ENCODE measurements around the gene CPNE9. TPM values are rescaled to one million over a fixed set of nuclear protein-coding genes. Genes with fewer than 3 reads are reported as not detected.
A peak's percentile ranks its signal among the peaks of the same experiment; 100 is the strongest.

The CPNE9 gene
- total and polyA plus RNA-seq, 2 experiments from 2014 or later, result not detected

- TF ChIP-seq EZH2phosphoT487 (IDR thresholded peaks at IDR 0.05; ENCODE audit: low read depth, severe bottlenecking, unreplicated experiment) (no peak), EZH2 (IDR thresholded peaks at IDR 0.05; ENCODE audit: borderline replicate concordance) (no peak)
- TF ChIP-seq, protein P1, sequence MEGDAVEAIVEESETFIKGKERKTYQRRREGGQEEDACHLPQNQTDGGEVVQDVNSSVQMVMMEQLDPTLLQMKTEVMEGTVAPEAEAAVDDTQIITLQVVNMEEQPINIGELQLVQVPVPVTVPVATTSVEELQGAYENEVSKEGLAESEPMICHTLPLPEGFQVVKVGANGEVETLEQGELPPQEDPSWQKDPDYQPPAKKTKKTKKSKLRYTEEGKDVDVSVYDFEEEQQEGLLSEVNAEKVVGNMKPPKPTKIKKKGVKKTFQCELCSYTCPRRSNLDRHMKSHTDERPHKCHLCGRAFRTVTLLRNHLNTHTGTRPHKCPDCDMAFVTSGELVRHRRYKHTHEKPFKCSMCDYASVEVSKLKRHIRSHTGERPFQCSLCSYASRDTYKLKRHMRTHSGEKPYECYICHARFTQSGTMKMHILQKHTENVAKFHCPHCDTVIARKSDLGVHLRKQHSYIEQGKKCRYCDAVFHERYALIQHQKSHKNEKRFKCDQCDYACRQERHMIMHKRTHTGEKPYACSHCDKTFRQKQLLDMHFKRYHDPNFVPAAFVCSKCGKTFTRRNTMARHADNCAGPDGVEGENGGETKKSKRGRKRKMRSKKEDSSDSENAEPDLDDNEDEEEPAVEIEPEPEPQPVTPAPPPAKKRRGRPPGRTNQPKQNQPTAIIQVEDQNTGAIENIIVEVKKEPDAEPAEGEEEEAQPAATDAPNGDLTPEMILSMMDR (IDR thresholded peaks at IDR 0.05; ENCODE audit: poor library complexity), result no peak
Measured at GRCh38 chr3:9727743-9728142, 24.1 kb downstream of the CPNE9 start.

GRCh38 chr3:9729419-9729818 lies 25.8 kb downstream of the CPNE9 start:
- Histone ChIP-seq H3K4me2 (no peak overlapping the region), H3K27ac (no peak overlapping the region), H3K9me2 (replicated peaks; ENCODE audit: insufficient read depth) (no peaks in the 10 kb centered on the region), H3K27me3 (no peaks in the 10 kb centered on the region), H3K36me3 (replicated peaks; ENCODE audit: insufficient read depth, low read depth) (no peaks in the 10 kb centered on the region), H3K4me1 (ENCODE audit: insufficient read depth) (peaks cover 12% of the 10 kb centered on the region), H3K9me3 (ENCODE audit: low read depth) (no peaks in the 10 kb centered on the region), H3K4me3 (no peak overlapping the region), H4K20me1 (ENCODE audit: insufficient read depth, poor library complexity, severe bottlenecking) (peaks cover 15% of the 10 kb centered on the region), H3K79me2 (peaks cover 27% of the 10 kb centered on the region), H2AFZ (no peak overlapping the region)
- WGBS (ENCODE audit: low lambda C conversion rate, missing lambda C conversion rate), result 90% methylated on average over 10 of the region's 10 CpGs
- TF ChIP-seq, protein P1 (IDR thresholded peaks at IDR 0.05; ENCODE audit: poor library complexity), result no peak
- TF ChIP-seq EZH2phosphoT487 (IDR thresholded peaks at IDR 0.05; ENCODE audit: low read depth, severe bottlenecking, unreplicated experiment) (no peak), EZH2 (IDR thresholded peaks at IDR 0.05; ENCODE audit: borderline replicate concordance) (no peak)
- DNase-seq (ENCODE audit: low spot score), result no peak

More at GRCh38 chr3:9727743-9728142, 24.1 kb downstream of the CPNE9 start:
- Histone ChIP-seq H2AFZ (no peak overlapping the region), H3K27me3 (no peaks in the 10 kb centered on the region), H3K9me3 (ENCODE audit: low read depth) (no peaks in the 10 kb centered on the region), H3K4me2 (no peak overlapping the region), H3K36me3 (replicated peaks; ENCODE audit: insufficient read depth, low read depth) (no peaks in the 10 kb centered on the region), H3K4me3 (no peak overlapping the region), H3K27ac (no peak overlapping the region), H3K4me1 (ENCODE audit: insufficient read depth) (peaks cover 4% of the 10 kb centered on the region), H3K9me2 (replicated peaks; ENCODE audit: insufficient read depth) (no peaks in the 10 kb centered on the region), H3K79me2 (peaks cover 11% of the 10 kb centered on the region), H4K20me1 (ENCODE audit: insufficient read depth, poor library complexity, severe bottlenecking) (peaks cover 6% of the 10 kb centered on the region)
- 86% methylated on average over 2 of the region's 2 CpGs for WGBS (ENCODE audit: low lambda C conversion rate, missing lambda C conversion rate)
- DNase-seq (ENCODE audit: low spot score), result no peak

DNA sequence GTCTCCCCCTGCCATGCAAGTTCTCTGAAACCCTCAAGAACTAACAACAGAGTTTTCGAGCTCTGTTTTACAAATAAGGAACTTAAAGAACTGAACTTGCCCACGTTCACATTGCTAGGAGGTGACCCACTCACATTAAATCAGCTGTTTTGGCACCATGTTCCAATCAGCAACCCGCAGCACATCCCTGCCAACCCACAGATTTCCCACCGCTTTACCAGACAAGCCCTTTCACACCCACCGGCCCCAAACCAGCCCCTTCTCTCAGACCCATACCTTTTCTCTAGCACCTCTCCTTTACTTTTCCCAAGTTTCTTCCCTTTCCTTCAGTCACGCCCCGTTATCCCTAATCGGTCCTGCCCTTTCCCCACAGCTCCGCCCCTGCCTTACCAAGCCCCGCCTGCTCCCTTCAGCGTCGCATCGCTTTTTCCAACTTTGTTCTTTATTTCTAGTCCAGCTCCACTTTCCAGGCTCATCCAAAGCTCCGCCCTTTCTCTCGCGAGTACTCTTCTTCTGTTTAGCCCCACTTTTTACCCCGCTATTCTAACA lies 27.1 kb downstream of the CPNE9 start:
- H3K27ac ChIP-seq, result peak overlapping the region; percentile 64
- peak overlapping the region; percentile 55 for H2AFZ ChIP-seq
- H3K4me1 ChIP-seq (ENCODE audit: insufficient read depth), result peaks cover 12% of the 10 kb centered on the region
- H3K4me3 ChIP-seq, result peak overlapping the region; percentile 25
- no peaks in the 10 kb centered on the region for H3K9me2 ChIP-seq (replicated peaks; ENCODE audit: insufficient read depth)
- H3K79me2 ChIP-seq, result peaks cover 35% of the 10 kb centered on the region
- H3K9me3 ChIP-seq (ENCODE audit: low read depth), result no peaks in the 10 kb centered on the region
- no peaks in the 10 kb centered on the region for H3K36me3 ChIP-seq (replicated peaks; ENCODE audit: insufficient read depth, low read depth)
- WGBS (ENCODE audit: low lambda C conversion rate, missing lambda C conversion rate), result 3% methylated on average over 10 of the region's 17 CpGs
- peaks cover 15% of the 10 kb centered on the region for H4K20me1 ChIP-seq (ENCODE audit: insufficient read depth, poor library complexity, severe bottlenecking)
- no peak for TF ChIP-seq EZH2 (IDR thresholded peaks at IDR 0.05; ENCODE audit: borderline replicate concordance)
- no peak for TF ChIP-seq EZH2phosphoT487 (IDR thresholded peaks at IDR 0.05; ENCODE audit: low read depth, severe bottlenecking, unreplicated experiment)
- TF ChIP-seq, protein P1 (IDR thresholded peaks at IDR 0.05; ENCODE audit: poor library complexity), result no peak
- no peak for DNase-seq (ENCODE audit: low spot score)
- H3K27me3 ChIP-seq, result no peaks in the 10 kb centered on the region
- peak overlapping the region; percentile 70 for H3K4me2 ChIP-seq

Measured in hepatocyte (in vitro differentiated cells).